ENCODE measurements around the gene PSD4.

The PSD4 gene

GRCh38 chr2:113232123-113232522 is 58.4 kb downstream of the PSD4 start:
- ATAC-seq, result no peak
- no peak for TF ChIP-seq ZFP3 (CRISPR knock-in tag; IDR thresholded peaks at IDR 0.05)
- no peak for TF ChIP-seq CSRNP3 (CRISPR knock-in tag; IDR thresholded peaks at IDR 0.05)
- no peak for TF ChIP-seq OSR1 (CRISPR knock-in tag; IDR thresholded peaks at IDR 0.05)
- TF ChIP-seq ZC3H10 (CRISPR knock-in tag; IDR thresholded peaks at IDR 0.05), result no peak
- TF ChIP-seq ZNF70 (CRISPR knock-in tag; IDR thresholded peaks at IDR 0.05), result no peak
- TF ChIP-seq POU6F1 (CRISPR knock-in tag; IDR thresholded peaks at IDR 0.05; ENCODE audit: borderline replicate concordance, low read depth), result no peak
- TF ChIP-seq PPARA (CRISPR knock-in tag; IDR thresholded peaks at IDR 0.05; ENCODE audit: borderline replicate concordance), result no peak
- no peak for TF ChIP-seq TOX (CRISPR knock-in tag; IDR thresholded peaks at IDR 0.05; ENCODE audit: borderline replicate concordance)
- no peak for TF ChIP-seq ZNF8 (CRISPR knock-in tag; IDR thresholded peaks at IDR 0.05)

GRCh38 chr2:113232740-113233139 is 59.0 kb downstream of the PSD4 start:
- ATAC-seq, result no peak
- no peak for TF ChIP-seq BACH2 (CRISPR knock-in tag; IDR thresholded peaks at IDR 0.05; ENCODE audit: borderline replicate concordance)
- no peak for TF ChIP-seq CREB5 (CRISPR knock-in tag; IDR thresholded peaks at IDR 0.05; ENCODE audit: low read depth)
- TF ChIP-seq CSRNP3 (CRISPR knock-in tag; IDR thresholded peaks at IDR 0.05), result no peak
- no peak for TF ChIP-seq POU6F1 (CRISPR knock-in tag; IDR thresholded peaks at IDR 0.05; ENCODE audit: borderline replicate concordance, low read depth)
- no peak for TF ChIP-seq ZFP3 (CRISPR knock-in tag; IDR thresholded peaks at IDR 0.05)
- TF ChIP-seq GLIS3 (CRISPR knock-in tag; IDR thresholded peaks at IDR 0.05), result no peak
- TF ChIP-seq ZNF70 (CRISPR knock-in tag; IDR thresholded peaks at IDR 0.05), result no peak
- no peak for TF ChIP-seq ZC3H10 (CRISPR knock-in tag; IDR thresholded peaks at IDR 0.05)
- no peak for TF ChIP-seq TSHZ2 (CRISPR knock-in tag; IDR thresholded peaks at IDR 0.05)

GRCh38 chr2:113233593-113234550 is 60.1 kb downstream of the PSD4 start:
- peak; percentile 86 for ATAC-seq
- TF ChIP-seq ZC3H10 (CRISPR knock-in tag; IDR thresholded peaks at IDR 0.05) (no peak), TCF4 (CRISPR knock-in tag; IDR thresholded peaks at IDR 0.05; ENCODE audit: borderline replicate concordance) (no peak), ISL1 (CRISPR knock-in tag; IDR thresholded peaks at IDR 0.05) (no peak), BACH2 (CRISPR knock-in tag; IDR thresholded peaks at IDR 0.05; ENCODE audit: borderline replicate concordance) (no peak), TOX (CRISPR knock-in tag; IDR thresholded peaks at IDR 0.05; ENCODE audit: borderline replicate concordance) (no peak), ARNTL (CRISPR knock-in tag; IDR thresholded peaks at IDR 0.05; ENCODE audit: borderline replicate concordance, low read depth) (no peak), ZNF8 (CRISPR knock-in tag; IDR thresholded peaks at IDR 0.05) (no peak), CREB5 (CRISPR knock-in tag; IDR thresholded peaks at IDR 0.05; ENCODE audit: low read depth) (no peak), CSDC2 (CRISPR knock-in tag; IDR thresholded peaks at IDR 0.05) (no peak), ZFP30 (CRISPR knock-in tag; IDR thresholded peaks at IDR 0.05) (no peak), ZNF70 (CRISPR knock-in tag; IDR thresholded peaks at IDR 0.05) (no peak), TSHZ2 (CRISPR knock-in tag; IDR thresholded peaks at IDR 0.05) (no peak), SNAI2 (CRISPR knock-in tag; IDR thresholded peaks at IDR 0.05) (no peak), ESRRG (CRISPR knock-in tag; IDR thresholded peaks at IDR 0.05) (no peak), OSR1 (CRISPR knock-in tag; IDR thresholded peaks at IDR 0.05) (no peak)

Data from SK-N-SH treated with all-trans-retinoic acid at 6 μM for 48 hours (cell line).